HG03565 (cell line): ENCODE measurements around the gene WDR7.

Experiments
- ATAC-seq: cut with Tn5 transposase; IDR thresholded peaks from one replicate; pipeline ENCODE4 v1.9.1; 2021; ENCODE audit warnings: mild to moderate bottlenecking, moderate library complexity; ENCODE audit not compliant: unreplicated experiment

WDR7 gene

DNA sequence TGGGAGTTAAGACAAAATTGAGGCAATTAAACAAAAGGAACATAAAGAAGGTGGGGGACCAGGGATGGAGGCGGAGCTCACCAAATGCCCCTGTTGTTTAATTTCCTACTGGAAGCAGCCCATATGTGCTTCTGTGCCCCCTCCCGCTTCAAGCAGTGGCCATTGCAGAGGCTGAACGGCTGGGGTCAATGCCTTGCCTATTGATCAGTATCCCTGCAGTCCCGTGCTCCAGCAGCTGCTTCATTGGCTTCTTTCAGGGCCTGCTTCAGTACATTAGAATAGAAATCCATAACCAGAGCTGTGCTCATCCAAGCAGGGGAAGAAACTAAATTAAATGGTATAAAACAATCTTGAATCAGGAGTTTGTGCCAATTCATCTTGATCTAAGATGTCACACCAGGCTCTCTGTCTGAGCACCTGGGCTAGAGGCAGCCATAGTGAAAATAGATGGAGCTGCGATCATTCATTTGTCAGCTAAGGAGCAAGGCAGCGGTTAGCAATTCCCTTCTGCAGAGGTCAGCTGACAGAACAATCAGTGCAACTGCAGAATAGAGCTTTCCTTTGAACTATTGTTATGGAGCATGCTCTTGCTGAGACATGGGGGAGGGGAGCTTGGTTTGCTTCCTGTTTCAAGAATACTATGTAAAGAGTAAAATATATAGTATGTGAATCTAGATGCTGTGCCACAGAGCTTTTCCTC, 222.4 kb downstream of the WDR7 start:
- ATAC-seq: no peak

DNA sequence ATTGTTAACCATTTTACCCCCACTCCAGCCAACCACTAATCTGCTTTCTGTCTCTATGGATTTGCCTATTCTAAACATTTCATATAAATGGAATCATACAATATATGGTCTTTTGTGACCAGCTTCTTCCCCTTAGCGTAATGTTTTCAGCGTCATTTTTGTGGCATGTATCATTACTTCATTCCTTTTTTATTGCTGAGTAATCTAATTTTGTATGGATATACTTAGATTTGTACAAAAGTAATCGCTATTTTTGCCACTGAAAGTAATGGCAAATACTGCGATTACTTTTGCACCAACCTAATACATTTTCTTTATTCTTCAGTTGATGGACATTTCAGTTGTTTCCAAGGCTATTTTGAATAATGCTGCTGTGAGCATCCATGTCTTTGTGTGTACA, 227.6 kb downstream of the WDR7 start:
- ATAC-seq: no peak

DNA sequence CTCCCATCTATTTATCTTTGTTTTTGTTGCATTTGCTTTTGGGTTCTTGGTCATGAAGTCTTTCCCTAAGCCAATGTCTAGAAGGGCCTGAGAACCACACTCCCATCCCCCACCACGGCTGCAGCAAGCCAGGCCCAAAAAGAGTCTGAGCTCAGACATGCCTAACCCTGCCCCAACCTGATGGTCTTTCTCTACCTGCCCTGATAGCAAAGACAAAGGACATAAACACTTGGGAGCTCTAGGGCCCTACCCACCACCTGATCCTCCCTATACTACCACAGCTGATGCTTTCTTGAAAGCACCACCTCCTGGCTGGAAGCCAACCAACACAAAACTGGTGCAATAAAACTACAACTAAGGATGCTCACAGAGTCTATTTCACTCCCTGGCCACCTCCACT, 233.4 kb downstream of the WDR7 start:
- ATAC-seq: no peak

DNA sequence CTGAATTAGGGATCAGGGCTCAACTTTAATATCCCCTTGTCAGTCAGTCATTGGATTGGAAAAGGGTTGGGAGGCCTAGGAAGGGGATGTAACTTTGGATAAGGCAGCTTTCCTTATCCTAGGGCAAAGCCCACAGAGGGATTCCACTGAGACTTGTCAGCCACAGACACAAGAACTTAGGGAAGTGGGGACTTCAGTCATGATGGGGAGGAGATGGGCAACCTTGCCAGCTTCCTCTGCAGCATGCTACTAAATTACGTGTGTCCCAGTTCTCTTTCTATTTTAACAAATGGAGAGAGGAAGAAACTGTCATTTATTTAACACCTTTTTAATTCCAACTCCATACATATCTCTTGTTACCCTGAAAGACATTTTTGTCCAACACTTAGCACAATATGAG, 237.8 kb downstream of the WDR7 start:
- ATAC-seq: no peak

DNA sequence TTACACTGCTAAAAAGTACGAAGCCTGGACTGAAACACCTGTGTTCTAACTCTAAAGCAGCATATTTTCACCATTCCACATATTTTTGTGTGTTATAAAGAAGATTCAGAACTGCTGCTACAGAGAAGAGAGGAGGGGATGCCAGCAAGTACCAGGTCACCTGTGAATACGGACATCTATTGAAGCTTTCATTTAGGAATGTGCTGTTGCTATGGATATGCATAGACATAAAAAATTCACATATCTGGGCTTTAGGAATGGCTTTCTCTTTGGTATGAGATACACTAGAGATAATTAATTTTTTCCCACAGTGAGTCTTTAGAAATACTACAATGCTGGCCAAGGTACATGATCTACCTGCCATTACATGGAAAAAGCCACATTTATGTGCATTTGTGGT, 238.5 kb downstream of the WDR7 start:
- ATAC-seq: no peak

DNA sequence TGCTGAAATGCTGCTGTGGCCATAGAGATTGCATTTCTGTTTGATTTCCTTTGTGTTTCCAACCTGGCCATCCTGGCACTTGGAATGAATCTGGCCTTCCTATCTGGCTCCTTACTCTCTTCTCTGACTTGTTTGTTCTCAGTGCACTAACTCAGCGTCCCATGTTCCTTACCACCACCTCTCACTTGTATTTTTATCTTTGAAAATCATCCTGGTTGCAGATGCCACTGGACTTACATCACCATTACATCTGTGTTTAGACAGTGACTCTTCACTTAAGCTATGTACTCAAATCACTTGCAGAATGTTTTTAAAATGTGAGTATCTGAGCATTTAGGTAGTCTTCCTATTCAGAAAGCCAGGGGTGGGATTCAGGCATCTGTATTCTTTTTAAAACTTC, 239.5 kb downstream of the WDR7 start:
- no peak for ATAC-seq

DNA sequence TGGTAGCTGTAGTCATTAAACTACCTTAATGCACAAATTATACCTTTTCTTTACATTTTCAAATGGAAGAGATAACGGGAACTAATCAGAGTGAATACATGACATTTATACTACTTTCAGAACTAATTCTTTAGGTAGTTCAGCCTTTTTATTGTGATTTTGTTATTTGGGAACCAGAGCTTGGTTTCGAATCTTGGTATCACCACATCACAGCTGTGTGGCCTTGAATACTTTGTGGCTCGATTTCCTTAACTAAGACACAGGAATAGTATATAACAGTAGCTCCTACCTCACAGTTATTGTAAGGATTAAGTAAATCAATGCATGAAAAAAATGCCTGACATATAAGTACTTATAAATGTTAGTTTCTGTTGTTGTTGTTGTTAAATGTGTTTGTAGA, 240.0 kb downstream of the WDR7 start:
- no peak for ATAC-seq

DNA sequence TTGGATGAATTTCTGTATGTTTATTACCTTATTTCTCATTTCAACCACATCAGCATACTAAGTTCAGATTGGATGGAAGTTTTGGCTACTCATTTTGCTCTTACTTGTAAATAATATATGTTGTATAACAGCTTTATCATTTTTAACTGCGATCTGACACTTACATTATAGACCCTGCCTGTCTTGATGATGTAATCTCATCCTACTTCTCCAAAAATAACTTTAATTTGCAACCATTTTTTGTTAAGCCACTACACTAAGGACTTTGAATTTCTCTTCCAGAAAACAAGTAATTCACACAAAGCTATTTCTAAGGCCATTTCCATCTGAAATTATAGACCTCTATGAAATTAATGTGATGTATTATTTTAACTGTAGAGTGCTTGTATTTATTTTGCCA, 240.7 kb downstream of the WDR7 start:
- no peak for ATAC-seq

DNA sequence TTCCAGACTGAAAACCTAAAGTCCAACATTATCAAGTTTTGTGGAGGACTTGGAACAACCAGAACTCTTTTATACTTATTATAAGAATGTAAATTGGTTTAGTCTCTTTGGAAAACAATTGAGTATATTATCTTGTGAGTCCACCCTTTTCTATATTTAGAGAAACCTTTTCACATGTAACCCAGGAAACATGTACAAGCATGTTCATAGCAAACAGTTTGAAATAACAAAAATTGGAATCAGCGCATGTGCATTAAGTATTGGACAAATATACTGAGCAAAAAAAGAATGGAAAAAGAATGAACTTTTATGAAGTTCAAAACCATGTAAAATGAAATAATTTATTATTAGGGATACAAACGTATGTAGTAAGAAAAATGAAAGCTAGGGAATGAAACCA, 246.0 kb downstream of the WDR7 start:
- no peak for ATAC-seq

DNA sequence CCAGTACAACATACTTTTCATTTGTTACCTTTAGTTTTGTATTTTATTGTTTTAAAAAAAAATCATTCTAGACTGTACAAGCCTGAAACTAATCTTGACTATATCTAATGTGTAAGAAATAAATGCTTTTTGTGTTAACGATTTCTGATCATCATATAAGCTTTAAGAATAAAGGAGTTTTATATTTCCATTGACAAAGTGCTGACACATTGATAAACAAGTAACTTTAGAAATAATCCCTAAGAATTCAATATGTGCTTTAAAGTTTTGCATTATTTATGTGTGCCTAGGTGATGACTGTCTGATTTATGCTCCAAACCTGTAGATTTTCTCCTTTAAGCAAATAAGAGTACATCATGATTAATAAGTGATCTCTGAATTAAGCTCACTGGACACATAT, 248.5 kb downstream of the WDR7 start:
- no peak for ATAC-seq

DNA sequence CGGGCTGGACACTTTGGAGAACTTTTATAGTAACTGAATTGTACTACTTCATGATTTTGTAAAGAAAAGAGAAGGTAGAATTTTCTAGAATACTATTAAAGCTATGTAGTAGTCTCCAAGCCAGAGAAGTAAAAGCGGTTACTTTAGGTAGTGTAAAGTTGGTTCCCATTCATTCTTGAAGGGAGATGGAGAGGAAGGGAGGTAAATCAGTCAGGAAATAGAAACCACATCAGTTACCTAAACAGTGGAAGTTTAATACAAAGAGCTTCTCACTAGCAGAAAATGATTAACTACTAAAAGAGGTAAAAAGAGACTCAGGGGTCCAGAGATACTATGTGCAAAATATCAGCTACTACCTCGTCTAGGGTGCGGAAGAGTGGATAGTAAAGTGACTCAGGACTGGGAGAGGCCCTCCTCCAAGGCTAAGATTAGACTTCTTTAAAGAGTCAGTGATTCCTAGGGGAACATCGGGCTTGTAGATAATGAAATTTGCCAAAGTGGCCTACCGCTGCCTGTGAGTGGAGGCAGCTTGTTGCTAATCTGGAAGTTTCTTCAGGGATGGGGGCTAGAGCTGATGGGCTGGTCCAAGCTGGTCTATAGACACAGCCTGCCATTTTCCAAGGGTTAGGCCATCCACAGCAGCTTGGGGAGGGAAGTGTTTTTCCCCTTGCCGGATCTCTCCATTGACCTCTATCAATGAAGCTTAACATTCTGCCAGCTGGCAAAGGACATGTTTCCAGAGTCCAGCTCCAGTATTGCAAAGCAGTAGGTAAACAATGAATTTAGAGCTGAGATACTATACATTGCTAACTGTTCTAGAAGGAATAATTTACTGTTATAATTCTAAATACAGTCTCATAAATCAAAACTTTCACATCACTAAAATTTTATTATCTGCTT, 249.3 kb downstream of the WDR7 start:
- no peak for ATAC-seq

DNA sequence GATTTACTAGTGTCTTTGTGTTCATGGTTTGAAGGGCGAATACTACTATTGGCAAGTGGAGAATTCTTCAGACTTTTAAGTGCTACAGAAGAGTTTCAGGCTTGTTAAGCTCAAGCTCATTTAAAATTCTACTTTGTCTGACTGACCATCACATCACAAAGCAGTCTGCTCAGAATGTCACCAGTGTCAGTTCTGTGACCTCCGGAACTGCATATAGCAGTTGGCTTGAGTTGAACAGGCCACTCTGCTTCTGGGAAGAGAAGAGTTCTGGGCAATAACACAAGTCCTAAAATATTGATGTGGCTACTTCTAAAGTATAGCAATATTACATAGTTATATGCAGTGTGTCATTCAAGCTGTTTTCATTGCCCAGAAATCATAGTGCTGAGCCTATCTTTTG, 250.8 kb downstream of the WDR7 start:
- no peak for ATAC-seq

DNA sequence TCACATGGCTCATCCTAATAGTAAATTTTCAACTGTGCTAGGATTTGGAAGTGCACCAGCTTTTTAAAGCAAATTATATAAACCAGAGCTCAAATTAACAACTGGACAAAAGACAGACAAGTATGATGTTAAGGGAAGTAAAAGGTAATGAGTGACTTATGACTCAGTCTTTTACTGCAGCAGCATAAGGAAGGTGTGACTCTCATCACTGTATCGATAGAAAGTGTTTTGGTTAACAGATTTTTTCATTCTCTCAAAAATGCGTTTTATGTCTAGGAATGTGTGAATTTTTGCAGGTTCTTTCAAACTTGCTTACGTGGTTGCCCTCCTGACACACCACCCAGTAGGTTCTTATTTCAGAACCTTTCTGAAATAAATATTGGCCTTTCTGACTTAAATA, 251.5 kb downstream of the WDR7 start:
- ATAC-seq: no peak

DNA sequence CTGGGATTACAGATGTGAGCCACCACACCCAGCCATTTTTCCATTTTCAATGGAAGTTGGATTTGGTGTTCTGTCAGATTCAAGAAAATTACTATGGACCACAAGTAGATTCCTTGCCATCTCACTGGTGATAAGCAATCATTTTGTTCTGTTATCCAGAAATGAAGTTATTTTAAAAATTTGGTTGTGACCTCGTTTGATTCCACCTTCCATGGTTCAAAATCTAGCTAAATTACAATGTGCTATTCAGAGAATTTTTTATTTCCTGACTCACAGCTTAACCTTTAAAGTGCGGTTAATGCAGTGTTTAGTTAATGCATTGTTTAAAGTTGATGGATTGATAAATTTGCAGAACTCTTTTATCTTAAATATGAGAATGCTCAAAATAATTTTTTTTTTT, 252.5 kb downstream of the WDR7 start:
- ATAC-seq: no peak

DNA sequence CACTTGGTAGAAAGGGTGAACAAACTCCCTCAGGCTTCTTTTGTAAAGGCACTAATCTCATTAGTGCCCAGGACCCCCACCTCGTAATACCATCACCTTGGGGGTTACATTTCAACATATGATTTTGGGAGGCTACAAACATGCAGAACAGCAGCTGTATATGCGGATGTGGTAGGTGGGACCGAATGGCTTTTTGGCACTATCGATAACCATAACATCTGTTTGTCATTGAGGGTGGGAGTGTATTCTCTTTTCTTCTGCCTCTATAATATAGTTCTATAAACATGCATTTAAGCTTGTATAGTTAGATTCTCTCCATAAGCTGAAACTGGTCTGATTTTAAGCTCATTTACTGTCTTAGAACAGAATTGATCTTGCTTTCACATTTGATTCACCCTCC, 256.6 kb downstream of the WDR7 start:
- ATAC-seq: no peak

DNA sequence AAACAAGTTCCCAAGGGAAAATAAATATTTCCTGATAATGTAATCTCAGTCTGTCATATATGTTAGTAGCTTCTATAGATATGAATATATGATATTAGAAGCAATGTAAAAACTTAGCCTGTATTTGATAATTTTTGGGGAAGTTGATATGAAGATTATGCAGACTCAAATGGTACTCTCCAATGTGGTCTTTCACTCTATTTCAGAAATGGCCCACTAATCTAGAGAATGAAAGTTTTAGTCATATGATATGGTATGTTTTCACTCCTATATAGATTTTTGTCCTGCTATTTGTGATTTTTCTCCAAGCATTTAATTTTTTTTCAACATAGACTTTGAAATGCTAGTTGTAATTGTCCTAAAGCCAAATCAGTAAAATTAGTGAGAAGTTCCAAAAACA, 259.1 kb downstream of the WDR7 start:
- ATAC-seq: no peak

DNA sequence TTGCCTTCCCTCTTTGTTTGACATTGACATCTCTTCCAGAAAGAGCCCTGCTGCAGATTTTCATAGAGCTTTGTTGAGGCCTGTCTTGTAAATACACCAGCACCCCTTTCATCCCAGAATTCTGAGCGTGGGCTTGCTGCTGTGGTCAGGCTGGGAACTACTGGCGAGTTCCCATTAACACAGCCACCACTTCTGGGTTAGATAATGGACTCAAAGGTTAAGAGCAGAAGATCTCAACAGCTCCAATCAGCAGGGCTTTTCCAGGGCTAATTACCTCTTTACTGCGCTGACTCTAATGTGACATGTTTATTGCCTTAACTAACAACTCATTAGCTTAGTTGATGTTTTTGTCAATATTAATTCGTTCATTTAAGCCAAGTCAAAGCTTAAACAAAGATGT, 259.8 kb downstream of the WDR7 start:
- no peak for ATAC-seq

DNA sequence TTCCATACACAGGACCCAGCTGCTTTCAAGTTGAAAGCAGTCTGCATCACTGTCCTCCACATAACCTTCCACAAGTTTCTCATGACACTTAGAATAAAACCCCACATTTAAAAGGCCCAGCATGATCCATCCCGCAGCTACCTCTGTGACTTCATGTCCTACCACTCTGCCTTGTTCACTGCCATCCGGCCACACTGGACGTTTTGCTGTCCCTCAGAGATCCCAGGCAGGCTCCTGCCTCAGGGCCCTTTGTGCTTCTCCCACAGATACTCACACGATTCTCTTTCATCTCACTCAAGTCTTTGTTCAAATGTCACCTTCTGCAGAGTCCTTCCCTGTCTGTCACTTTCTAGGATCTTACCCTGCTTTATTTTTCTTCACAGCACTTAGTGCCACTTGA, 262.8 kb downstream of the WDR7 start:
- ATAC-seq: no peak

DNA sequence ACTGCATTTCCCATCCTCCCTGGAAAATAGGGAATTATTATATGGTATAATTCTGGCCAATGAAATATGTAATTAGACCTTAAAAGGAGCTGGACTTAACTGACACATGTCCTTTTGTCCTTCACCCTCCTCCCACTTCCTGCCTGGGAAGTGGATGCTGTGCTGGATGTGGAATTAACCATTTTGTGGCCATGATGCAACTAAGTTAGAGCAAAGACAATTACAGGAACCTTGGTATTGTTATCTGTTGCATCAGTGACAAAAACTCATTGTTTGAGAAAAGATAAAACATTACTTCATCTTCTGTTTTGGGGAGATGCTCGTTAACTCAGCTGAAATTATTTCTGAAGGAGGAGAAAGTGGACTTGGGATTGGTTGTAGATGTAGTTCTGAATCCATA, 268.0 kb downstream of the WDR7 start:
- no peak for ATAC-seq

DNA sequence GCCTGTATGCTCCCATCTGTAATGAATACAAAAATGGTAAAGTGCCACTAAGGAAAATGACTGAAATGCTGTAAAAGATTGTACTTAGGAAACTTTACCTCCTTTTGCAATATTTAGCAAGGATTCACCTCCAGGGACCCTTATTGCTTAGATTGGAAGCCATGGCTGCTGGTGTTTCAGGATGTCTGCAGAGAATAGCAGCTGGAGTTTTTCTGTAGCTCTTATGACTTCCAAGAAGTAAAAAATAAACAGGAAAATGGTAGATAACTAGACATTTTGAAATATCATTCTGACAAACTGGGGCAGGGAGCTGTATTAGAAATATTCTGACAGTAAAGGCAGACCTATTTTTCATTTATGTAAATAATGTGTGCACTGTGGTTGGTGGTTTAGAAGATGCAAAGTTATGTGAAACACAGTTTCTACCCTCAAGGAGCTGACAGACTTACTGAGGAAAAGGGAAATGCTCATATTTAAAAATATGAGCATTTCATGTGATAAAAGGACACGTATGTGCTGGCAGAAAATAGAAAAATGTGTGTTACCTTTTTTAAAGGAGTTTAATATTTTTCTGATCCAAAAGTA, 270.8 kb downstream of the WDR7 start:
- ATAC-seq: peak; percentile 91

DNA sequence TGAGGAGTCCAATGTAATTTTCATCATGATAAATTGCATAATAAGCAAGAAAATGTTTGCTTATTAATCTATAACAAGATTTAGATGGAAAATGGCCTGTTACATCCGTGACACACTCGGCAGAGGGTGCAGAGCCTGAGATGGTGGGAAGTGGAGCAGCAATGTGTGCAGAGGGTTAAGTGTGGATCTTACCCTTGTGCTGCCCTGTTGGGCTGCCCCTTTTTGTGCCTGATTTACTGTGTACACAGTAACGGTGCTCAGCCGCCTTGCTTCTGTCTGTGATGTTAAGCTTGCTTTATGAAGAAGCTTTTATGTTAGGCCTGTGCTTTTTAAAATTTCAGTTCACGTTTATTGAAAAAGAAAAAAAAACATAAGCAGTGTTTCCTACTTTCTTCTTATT, 275.6 kb downstream of the WDR7 start:
- no peak for ATAC-seq

DNA sequence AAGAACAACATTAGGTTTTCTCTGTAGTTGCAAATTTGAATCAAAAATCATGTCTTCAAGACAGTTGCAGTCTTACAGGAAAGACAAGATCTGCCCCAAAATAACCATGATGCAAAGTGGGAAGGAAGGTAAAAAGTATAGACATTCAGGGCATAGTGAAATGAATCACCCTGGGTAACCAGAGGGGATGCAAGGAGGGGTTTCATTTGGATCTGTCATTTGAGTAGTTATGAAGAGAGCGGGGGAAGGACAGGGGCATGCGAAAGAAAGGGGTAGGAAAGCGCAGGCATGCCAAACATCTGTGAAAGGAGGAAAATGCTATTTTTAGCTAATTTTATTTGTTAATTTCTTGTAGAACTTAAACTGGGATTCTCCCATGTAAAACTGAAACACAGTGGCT, 276.6 kb downstream of the WDR7 start:
- no peak for ATAC-seq
